HL-60/S4 treated with retinoic acid at 250 ng/mL for 4 days and 3 days (cell line): ENCODE results near the gene ARHGAP21.

Source experiments
- in situ Hi-C: fragments of 300-500 bp; cut with MboI; formaldehyde crosslinking; loops from 2 replicates; pipeline ENCODE4 v1.7.0; 2022; ENCODE audit warnings: low sequenced_read_pairs

The ARHGAP21 gene

DNA sequence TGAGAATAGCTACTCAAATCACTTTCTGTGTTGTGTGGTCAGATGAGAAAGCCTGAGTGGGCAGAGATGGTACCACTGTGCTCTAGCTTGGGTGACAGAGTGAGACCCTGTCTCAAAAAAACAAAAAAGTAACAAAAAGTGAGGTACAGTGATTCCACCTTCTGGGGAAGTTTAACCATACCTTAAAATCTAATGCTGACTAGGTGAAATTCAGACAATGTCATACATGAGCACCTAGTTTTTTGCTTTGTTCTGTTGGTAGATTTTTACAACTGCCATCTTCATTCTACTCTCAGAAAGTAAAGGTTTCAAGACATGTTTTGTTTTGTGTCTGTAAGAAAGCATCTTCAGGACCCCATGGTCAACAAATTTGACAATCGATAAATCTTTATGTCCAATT lies 144.2 kb downstream of the ARHGAP21 start:
- in situ Hi-C loops: no loop called here

GRCh38 chr10:24575481-24576002 lies 148.1 kb downstream of the ARHGAP21 start:
- in situ Hi-C loops: no loop called here

DNA sequence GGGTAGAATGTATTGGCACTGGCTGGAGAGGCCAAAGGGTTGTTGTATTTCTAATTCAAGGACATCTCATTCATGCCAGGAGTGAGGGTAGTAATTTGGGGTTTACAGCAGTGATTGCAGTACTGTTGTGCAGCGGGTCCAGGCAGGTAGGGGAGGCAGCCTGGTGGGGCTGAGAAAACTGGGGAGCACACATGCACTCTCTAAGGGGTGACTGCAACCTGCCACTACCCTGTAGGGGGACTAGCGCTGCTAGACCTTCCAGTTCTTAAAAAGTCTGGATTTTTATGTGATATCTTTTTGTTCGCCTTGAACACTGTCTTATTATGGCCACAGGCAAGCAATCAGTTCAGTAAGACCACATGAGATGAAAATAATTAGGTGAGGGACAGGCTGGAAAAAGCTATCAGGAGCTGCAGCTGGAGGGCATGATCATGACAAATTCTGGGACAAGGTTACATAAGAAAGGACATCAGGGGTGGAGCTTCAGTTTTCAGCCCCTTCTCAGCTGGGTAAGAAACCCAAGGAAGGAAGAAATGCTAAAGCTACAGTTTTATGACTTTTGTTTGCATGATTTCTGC lies 149.0 kb downstream of the ARHGAP21 start:
- in situ Hi-C loops: no loop called here

DNA sequence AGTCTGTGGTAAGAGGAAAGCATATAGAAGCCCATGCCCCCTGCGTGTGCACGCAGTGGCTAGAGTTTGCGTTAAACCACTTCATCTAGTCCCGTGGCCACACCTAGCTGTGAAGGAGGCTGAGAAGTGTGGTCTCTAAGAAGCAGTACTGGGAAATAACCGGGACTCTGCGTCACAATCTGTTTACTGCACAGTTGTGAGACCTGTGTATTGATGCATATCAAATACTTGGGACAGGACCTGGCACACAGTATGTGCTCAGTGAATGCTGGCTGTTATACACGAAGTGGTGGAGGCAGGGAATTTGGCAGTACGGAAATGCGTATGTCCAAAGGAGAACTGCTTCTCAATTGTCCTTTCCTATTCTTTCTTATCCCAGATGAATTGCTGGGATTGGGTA lies 149.5 kb downstream of the ARHGAP21 start:
- in situ Hi-C loops: no loop called here

DNA sequence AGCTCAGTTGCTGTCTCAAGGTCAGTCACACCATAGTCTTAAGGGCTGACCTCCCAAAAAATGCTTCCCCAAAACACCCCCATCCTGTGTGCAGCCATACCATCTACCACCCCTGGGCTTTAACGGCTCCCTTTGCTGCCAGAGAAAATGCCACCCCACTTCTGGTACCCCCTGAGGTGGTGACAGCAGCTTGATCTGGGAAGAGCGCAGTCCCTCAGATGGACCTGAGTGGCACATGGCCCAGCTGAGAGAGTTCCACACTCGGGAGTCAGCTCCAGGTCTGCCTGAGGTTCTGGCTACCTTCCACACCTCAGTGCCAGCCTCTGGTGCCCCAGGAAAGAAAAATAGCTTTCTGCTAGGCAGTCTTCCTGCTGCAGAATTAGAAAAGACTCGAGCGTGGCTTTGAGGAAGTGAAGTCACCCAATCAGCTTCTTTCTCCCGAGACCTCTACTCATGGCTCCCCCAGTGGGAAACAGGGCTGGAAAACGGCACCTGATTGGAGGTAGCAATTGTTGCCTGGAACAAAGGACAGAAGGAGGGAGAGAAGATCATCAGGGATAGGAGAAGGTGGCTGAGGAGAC lies 151.7 kb downstream of the ARHGAP21 start:
- in situ Hi-C loops: no loop called here

GRCh38 chr10:24570658-24571426 lies 152.8 kb downstream of the ARHGAP21 start:
- in situ Hi-C loops: no loop called here

DNA sequence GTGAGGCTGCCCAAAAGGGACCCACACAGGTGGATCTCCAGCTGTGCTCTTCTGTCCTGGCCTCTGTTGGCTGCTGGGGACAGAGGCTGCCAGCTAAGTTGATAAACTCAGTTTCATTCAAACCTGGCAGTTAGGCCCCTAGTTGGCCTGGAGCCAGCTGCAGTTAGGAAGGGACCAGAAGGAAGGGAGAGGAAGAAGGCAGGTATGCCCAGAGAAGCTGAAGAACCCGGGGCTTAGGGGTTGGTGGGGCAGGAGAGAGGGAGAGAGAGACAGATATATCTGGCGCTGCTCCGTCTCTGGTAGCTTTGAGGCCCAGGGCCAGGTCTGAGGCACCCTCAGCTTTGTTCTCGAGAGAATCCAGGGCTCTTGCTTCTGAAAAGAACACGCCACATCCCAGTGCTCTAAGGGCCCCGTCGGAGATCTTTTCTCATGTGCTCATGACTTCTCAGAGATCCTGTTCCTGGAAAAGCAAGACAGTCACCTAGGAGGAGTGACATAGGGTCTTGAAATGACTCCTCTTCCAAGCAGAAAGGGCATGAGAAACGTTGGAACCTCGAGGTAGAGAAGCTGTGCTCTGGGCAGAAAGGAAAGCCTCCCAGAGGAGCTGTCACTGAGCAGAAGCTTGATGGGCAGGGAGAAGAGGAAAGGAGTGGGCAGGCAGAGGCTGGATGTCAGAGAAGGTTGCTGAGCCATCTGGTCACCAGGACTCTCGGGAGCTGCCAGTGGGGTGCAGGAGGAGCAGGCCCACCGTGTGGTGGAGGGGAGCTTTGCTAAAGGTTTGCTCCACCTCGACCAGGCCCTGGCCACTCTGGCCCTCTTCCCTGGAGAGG lies 153.6 kb downstream of the ARHGAP21 start:
- in situ Hi-C loops: no loop called here

- in situ Hi-C loops: no loop called here
Measured at GRCh38 chr10:24569330-24569796, 154.3 kb downstream of the ARHGAP21 start.

- in situ Hi-C loops: no loop called here
Measured at GRCh38 chr10:24568042-24568441, 155.6 kb downstream of the ARHGAP21 start.

GRCh38 chr10:24561453-24561852 lies 162.2 kb downstream of the ARHGAP21 start:
- in situ Hi-C loops: no loop called here

GRCh38 chr10:24556750-24557742 lies 166.6 kb downstream of the ARHGAP21 start:
- in situ Hi-C loops: no loop called here

- in situ Hi-C loops: no loop called here
Measured at GRCh38 chr10:24556126-24556749, 167.4 kb downstream of the ARHGAP21 start.

- in situ Hi-C loops: no loop called here
Measured at GRCh38 chr10:24554036-24554435, 169.7 kb downstream of the ARHGAP21 start.

DNA sequence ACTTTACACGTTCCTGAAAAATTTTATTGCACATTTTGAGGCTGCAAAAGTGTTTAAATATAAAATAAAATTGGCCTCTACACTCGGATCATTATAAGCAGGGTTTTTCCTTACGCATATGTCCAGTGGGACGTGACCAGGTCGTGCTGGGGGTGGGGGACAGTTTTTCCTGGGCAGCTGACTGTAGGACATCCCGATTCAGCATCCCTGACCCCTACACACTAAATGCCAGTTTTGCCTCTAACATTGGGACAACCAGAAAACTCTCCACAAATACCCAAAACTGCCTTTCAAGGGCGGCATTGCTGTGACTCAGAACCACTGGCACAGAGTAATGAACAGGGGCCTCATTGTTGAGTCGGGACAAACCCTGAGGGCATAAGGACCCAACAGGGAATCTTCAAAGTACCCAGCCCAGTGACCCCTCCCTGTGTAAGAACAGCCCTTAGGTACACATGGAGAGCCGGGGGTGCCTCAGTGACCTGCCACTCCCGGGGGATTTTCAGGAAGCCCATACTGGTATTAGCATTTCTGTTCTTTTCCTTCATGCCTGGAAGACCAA lies 170.6 kb downstream of the ARHGAP21 start:
- in situ Hi-C loops: no loop called here

DNA sequence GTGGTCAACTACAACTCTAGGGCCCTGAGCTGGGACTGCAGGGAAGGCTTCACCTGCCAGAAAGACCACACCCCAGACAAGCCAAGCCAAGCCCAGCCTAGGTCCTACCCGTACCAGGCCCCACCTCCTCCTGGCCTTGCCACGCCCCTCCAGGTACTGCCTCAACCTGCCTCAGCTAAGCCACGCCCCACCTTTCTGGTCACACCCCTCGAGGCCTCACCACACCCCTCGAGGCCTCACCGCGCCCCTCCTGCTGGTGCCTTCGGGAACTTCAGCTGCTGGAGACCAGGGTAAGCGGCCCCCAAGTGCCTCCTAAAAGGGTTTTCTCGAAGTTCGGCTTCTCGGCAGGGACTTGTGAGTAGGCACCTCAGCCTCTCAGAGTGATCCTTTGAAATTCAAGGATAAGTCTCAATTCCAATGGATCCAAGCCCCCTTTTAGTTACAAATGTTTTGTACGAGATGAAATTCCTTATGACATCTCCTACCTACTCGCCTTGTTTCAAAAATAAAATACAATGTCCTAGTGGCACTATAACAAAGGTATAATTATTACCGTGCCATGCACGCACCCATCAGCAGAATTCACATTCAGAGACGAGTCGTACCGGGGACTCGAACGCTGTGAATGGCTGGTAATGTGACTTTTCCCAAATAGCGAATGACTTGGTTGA lies 171.2 kb downstream of the ARHGAP21 start:
- in situ Hi-C loops: no loop called here

- in situ Hi-C loops: no loop called here
Measured at GRCh38 chr10:24551161-24551560, 172.5 kb downstream of the ARHGAP21 start.

DNA sequence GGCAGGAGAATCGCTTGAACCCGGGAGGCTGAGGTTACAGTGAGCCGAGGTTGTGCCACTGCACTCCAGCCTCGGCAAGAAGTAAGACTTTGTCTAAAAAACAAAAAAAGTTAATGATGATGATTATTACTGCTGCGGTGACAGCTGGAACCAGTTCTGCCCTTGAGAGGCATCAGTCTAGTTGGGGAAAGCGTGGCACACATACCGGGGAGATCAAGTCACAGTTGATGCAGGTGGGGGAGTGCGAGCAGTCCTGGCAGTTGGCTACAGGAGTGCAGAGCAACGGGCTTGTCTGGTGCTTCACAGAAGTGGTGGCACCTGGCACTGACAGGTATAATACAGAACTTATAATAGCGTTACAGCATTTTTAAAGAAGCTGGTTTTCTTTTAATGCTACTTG lies 173.0 kb downstream of the ARHGAP21 start:
- in situ Hi-C loops: no loop called here

GRCh38 chr10:24545585-24545984 lies 178.1 kb downstream of the ARHGAP21 start:
- in situ Hi-C loops: no loop called here

- in situ Hi-C loops: no loop called here
Measured at GRCh38 chr10:24544776-24545175, 178.9 kb downstream of the ARHGAP21 start.
